Uterus (tissue), 2 donors: Measurements from ENCODE around the gene SHC1.

Experiments used
- POLR2A ChIP-seq, 2 donors: fragments of 450-650 bp; IDR thresholded peaks; one replicate each; pipeline ENCODE4 v1.6.1; 2016; ENCODE audit warnings: antibody characterized with exemption in 2 of 2, mild to moderate bottlenecking in 1 of 2, moderate library complexity in 1 of 2
- TF ChIP-seq, protein P1 (sequence below), 4 experiments: fragments of 200-600 bp in 2 of 4; fragments of 450-650 bp in 2 of 4; sonication (generic) in 2 of 4; IDR thresholded peaks; one replicate each; pipeline ENCODE4 v1.5.1; 2016 to 2019; ENCODE audit warnings: antibody characterized with exemption in 4 of 4, mild to moderate bottlenecking in 2 of 4, moderate library complexity in 1 of 4

DNA sequence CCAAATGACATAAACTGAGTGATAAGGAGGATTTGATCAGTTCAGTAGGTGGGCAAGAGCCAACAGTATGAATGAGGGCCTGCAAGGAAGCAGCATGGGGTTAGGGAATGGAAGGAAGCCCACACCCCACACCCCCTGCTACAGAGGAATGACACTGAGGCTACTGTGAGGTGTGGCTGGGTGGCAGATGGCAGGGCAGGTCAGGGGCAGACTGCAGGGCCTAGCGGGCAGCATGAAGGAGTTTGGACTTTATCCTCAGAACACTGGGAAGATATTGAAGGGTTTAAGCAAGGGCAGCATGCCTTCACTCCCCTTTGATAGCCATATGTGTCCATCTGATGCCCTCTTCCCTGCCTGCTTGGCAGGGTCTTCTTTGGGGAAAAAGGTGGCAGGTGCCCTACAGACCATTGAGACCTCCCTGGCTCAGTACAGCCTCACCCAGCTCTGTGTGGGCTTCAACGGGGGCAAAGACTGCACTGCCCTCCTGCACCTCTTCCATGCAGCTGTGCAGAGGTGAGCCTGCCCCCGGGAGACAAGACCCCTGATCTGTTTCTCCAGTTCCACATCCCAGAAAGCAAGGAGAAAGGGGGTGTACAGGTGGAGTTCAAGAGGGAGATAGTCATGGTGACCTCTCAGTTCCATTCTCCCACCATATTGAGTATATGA is 18.8 kb upstream of the SHC1 start:
- TF ChIP-seq, protein P1, sequence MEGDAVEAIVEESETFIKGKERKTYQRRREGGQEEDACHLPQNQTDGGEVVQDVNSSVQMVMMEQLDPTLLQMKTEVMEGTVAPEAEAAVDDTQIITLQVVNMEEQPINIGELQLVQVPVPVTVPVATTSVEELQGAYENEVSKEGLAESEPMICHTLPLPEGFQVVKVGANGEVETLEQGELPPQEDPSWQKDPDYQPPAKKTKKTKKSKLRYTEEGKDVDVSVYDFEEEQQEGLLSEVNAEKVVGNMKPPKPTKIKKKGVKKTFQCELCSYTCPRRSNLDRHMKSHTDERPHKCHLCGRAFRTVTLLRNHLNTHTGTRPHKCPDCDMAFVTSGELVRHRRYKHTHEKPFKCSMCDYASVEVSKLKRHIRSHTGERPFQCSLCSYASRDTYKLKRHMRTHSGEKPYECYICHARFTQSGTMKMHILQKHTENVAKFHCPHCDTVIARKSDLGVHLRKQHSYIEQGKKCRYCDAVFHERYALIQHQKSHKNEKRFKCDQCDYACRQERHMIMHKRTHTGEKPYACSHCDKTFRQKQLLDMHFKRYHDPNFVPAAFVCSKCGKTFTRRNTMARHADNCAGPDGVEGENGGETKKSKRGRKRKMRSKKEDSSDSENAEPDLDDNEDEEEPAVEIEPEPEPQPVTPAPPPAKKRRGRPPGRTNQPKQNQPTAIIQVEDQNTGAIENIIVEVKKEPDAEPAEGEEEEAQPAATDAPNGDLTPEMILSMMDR (IDR thresholded peaks at IDR 0.05): no peak
- no peak for TF ChIP-seq POLR2A (IDR thresholded peaks at IDR 0.05)
